Activated CD8-positive, alpha-beta memory T cell treated with anti-CD3 and anti-CD28 coated beads for 4 hours (primary cell): ENCODE results near the gene STK31.
"Not testable (repeated sequence)": the region's sequence is repeated elsewhere in the genome, so short reads cannot be mapped to it uniquely, and the experiment has no call there.

ENCODE experiments used
- DNase-seq, 2 donors: peaks; one replicate each; pipeline ENCODE4 v3.0.0-alpha.2; 2020; ENCODE audit warnings: low read depth in 2 of 2

Gene STK31

DNA sequence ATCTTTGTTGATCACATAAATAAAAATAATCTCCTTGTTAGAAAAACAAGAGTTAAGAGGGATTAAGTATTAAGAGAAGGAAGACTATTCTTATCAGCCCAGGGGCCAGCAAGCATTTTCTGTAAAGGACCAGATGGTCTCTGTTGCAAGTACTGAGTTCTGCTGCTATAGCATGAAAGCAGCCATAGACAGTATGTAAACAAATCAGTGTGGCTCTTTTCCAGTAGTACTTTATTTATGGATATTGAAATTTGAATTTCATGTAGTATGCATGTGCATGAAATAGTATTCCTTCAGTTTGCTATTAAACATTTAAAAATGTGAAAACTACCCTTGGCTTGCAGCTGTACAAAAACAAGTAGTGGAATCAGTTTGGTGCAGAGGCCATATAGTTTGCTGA, 81.7 kb downstream of the STK31 start:
- DNase-seq, result no peak

DNA sequence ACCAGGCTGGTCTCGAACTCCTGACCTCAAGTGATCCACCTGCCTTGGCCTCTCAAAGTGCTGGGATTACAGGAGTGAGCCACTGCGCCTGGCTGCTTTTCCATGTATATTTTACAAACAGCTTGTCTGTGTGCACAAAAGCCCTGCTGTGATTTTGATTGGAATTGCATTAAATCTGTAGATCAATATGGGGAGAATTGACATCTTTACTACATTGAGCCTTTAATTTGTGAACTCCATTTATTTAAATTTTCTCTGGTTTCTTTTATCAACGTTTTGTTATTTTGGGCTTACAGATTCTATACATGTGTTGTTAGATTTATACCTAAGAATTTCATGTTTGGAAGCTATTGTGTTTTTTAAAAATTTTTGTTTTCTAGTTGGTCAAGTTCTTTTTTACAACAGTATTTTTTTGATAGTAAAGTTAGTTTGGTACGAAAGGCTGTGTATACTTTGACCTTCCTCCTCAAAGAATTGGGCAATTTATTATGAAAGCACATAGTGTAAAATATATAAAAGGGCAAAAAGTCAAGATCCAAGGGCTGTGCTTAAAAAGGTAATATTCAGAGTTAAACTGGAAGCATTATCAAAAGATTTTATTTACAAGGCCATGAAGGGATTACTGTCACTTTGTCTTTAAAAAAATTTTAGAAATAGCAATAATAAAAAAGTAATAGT, 92.8 kb downstream of the STK31 start:
- DNase-seq, result no peak

DNA sequence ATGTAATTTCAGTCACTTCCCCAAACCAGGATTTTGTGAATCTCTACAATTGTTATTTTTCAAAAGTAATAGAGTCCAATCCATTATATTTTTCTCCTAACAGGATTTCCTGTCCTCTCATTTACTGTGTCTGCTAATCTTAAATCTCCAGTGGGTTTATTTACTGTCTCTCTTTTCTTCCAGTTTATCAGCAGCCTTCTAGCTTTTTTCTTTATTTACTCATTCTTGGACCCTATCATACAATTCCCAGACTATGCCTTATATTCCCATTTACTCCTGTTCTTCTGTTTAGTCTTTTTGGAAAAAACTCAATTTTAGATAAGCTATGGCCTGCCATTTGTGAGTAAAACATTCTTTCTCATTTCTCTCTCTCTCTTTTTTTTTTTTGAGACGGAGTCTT, 94.7 kb downstream of the STK31 start:
- no peak for DNase-seq

DNA sequence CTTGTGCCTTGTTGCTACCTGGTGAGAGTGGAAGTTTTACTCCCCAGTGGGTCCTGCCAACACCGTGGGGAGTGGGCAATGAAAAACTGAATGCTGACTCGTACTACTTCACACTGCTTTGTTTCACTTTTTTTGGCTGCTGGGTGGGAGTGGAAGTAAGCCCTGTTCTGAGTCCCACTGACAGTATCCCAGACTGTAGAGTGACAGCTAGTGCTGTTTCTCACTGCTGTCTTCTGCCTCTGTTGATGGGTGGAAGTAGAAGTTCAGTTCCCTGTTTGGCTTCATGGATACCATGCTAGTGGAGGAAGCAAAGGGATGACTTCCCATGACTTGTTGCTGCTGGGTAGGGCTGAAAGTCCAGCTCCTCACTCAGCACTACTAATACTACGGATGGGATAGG, 98.4 kb downstream of the STK31 start:
- no peak for DNase-seq

- no peak for DNase-seq
Measured at GRCh38 chr7:23810099-23810498, 100.1 kb downstream of the STK31 start.

DNA sequence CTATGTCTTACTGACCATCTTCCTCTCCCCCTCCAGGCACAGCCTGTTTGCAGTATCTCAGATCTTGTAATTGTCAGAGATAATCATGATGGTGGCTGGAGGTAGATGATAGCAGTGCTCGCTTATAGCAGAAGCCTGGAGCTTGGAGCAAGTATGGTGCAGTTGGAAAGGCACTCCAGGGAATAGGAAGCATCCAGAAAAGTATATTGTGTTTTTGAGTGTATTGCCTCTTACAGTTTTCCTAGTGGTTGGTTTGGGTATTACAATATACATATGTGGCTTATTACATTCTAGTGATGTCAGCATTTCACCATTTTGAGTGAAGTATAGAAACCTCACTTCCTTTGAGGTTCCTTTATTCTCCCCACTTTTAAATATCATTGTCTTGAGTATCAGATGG, 101.5 kb downstream of the STK31 start:
- no peak for DNase-seq

DNA sequence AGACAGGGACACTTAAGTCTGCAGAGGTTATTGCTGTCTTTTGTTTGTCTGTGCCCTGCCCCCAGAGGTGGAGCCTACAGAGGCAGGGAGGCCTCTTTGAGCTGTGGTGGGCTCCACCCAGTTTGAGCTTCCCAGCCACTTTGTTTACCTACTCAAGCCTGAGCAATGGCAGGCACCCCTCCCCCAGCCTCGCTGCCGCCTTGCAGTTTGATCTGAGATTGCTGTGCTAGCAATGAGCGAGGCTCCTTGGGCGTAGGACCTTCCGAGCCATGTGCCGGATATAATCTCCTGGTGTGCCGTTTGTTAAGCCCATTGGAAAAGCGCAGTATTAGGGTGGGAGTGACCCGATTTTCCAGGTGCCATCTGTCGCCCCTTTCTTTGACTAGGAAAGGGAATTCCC, 118.1 kb downstream of the STK31 start:
- DNase-seq, result not testable (repeated sequence)

DNA sequence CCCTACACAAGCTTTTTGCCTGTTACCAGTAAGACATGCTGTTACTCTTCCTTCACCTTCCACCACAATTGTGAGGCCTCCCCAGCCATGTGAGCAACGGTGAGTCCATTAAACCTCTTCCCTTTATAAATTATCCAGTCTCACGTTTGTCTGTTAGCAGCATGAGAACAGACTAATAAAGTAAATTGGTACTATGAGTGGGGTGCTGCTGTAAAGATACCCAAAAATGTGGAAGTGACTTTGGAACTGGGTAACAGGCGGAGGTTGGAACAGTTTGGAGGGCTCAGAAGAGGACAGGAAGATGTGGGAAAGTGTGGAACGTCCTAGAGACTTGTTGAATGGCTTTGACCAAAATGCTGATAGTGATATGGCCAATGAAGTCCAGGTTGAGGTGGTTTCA, 122.7 kb downstream of the STK31 start:
- not testable (repeated sequence) for DNase-seq

DNA sequence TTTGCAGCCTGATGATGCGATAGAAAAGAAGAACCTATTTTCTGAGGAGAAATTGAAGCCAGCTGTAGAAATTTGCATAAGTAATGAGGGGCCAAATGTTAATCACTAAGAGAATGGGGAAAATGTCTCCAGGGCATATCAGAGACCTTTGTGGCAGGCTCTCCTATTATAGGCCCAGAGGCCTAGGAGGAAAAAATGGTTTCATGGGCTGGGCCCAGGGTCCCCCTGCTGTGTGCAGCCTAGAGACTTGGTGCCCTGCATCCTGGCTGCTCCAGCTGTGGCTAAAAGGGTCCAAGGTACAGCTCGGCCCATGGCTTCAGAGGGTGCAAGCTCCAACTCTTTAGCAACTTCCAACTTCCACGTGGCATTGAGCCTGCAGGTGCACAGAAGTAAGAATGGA, 123.4 kb downstream of the STK31 start:
- no peak for DNase-seq

DNA sequence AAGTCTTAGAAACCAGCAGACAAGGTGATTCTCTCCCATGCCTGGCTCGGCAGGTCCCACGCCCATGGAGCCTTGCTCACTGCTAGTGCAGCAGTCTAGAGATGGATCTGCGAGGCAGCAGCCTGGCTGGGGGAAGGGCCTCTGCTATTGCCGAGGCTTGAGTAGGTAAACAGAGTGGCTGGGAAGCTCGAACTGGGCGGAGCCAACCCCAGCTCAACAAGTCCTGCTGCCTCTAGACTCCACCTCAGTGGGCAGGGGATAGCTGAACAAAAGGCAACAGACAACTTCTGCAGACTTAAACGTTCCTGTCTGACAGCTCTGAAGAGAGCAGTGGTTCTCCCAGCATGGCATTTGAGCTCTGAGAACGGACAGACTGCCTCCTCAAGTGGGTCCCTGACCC, 134.8 kb downstream of the STK31 start:
- DNase-seq, result not testable (repeated sequence)

DNA sequence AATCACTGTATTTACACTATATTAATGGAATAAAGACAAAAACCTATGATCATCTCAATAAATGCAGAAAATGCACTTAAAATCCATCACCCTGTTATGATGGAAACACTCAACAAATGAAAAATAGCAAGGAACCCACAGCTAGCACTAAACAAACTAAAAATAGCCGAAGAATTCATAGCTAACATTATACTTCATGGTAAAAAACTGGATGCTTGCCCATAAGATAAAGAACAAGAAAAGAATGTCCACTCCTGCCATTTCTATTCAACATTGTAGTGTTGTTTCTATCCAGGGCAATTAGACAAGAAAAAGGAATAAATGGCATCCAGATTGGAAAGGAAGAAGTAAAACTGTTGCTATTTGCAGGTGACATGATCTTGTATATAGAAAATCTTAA, 142.1 kb downstream of the STK31 start:
- no peak for DNase-seq

- no peak for DNase-seq
Measured at GRCh38 chr7:23852988-23853387, 143.0 kb downstream of the STK31 start.

DNA sequence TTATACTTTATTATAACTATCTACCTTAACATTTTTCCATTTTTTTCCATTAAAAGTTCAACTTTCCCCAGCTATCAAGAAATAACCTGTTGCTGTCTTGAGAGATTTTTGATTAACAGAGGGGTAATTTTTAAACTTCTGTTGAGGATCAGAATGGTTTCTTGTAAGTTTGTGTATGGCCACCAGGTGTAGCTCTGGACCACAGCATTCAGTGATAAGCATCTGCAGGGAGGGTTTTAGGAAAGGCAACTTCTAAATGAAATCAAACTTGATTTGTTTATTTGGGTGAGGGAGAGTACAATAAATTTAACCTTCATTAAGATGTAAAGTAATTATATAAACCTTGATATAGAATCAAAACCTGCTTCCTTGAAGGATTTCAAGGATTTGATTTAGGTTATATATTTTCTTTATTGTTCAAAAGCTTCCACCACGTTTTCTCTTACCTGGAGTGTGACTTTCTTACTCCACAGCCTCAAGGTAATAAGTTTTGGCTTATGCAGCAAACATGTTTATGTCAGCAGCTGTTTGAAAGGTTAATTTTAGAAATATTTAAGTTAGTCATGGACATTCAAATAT, 153.3 kb downstream of the STK31 start:
- DNase-seq, result no peak

GRCh38 chr7:23864973-23865372, 155.0 kb downstream of the STK31 start:
- DNase-seq, result no peak

DNA sequence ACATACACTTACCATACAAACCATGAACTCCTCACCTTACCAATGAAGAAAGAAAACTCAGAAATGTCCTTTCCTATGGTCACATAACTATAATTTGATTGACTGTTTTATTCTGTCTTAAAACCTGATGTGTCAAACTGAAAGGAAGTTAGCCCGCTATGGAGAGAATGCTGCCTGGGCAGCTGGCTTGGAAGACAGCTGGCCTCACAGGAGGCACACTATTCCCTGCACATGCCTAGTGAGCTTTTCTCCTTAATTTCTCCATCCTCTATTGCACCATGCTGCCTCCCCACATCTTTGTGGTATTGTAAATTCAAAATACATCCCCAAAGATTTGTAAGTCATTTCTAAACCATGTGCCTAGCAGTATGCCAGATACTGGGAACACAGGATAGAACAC, 163.3 kb downstream of the STK31 start:
- no peak for DNase-seq

GRCh38 chr7:23876526-23876925, 166.5 kb downstream of the STK31 start:
- DNase-seq, result not testable (repeated sequence)
